ENCODE measurements around the gene FBXO4.

DNA sequence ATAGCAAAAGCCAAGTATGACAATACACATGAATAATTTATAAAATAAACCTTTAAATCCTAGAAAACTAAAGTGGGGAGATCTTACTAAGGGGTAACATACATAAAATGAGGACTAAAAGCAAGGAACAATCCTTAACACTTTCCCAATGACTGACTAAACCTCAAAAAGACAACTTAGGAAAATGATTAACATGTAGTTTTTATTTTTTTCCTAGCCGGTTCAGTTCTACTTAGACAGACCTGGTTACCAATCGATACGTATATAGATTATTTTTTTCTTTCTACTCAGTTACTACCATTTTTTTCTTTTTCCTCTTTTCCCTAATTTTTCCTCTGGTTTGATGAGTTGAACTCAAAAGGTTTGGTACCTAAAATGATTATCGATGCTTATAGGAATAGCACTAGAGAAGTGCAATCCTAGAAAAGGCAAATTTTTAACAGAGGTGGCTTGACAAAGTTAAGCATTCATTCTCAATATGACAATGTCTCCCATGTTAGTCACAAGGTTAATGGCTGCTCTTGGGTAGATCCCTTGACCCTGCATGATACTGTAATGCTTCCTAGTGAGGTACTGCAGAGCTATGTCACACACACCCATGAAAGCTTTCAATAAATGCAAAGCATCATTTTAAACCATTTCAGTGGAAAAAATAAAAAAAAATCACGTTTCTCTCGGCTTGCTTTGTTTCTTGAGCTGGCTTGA, 41.5 kb downstream of the FBXO4 start:
- TF ChIP-seq, protein P1, sequence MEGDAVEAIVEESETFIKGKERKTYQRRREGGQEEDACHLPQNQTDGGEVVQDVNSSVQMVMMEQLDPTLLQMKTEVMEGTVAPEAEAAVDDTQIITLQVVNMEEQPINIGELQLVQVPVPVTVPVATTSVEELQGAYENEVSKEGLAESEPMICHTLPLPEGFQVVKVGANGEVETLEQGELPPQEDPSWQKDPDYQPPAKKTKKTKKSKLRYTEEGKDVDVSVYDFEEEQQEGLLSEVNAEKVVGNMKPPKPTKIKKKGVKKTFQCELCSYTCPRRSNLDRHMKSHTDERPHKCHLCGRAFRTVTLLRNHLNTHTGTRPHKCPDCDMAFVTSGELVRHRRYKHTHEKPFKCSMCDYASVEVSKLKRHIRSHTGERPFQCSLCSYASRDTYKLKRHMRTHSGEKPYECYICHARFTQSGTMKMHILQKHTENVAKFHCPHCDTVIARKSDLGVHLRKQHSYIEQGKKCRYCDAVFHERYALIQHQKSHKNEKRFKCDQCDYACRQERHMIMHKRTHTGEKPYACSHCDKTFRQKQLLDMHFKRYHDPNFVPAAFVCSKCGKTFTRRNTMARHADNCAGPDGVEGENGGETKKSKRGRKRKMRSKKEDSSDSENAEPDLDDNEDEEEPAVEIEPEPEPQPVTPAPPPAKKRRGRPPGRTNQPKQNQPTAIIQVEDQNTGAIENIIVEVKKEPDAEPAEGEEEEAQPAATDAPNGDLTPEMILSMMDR (IDR thresholded peaks at IDR 0.05; ENCODE audit: insufficient read depth, low read length): no peak
- TF ChIP-seq POLR2AphosphoS5 (IDR thresholded peaks at IDR 0.05; ENCODE audit: low read depth) (no peak), GABPA (IDR thresholded peaks at IDR 0.05; ENCODE audit: low read depth) (no peak), SPI1 (IDR thresholded peaks at IDR 0.05; ENCODE audit: borderline replicate concordance, low read depth) (no peak)
- TF ChIP-seq, protein P2, sequence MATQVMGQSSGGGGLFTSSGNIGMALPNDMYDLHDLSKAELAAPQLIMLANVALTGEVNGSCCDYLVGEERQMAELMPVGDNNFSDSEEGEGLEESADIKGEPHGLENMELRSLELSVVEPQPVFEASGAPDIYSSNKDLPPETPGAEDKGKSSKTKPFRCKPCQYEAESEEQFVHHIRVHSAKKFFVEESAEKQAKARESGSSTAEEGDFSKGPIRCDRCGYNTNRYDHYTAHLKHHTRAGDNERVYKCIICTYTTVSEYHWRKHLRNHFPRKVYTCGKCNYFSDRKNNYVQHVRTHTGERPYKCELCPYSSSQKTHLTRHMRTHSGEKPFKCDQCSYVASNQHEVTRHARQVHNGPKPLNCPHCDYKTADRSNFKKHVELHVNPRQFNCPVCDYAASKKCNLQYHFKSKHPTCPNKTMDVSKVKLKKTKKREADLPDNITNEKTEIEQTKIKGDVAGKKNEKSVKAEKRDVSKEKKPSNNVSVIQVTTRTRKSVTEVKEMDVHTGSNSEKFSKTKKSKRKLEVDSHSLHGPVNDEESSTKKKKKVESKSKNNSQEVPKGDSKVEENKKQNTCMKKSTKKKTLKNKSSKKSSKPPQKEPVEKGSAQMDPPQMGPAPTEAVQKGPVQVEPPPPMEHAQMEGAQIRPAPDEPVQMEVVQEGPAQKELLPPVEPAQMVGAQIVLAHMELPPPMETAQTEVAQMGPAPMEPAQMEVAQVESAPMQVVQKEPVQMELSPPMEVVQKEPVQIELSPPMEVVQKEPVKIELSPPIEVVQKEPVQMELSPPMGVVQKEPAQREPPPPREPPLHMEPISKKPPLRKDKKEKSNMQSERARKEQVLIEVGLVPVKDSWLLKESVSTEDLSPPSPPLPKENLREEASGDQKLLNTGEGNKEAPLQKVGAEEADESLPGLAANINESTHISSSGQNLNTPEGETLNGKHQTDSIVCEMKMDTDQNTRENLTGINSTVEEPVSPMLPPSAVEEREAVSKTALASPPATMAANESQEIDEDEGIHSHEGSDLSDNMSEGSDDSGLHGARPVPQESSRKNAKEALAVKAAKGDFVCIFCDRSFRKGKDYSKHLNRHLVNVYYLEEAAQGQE (IDR thresholded peaks at IDR 0.05; ENCODE audit: insufficient replicate concordance, low read depth): no peak
